Stomach (tissue), 4 donors: Measurements from ENCODE around the gene C8A.

ENCODE experiments used
- CTCF ChIP-seq, 7 experiments: fragments of 450-650 bp in 4 of 7; fragments of 200-600 bp in 3 of 7; sonication (generic) in 3 of 7; IDR thresholded peaks; one replicate each; pipeline ENCODE4 v1.5.1; 2016 to 2019; ENCODE audit warnings: antibody characterized with exemption in 7 of 7, control low read depth in 2 of 7, mild to moderate bottlenecking in 1 of 7
- EP300 ChIP-seq: sonication (generic); formaldehyde crosslinking; IDR thresholded peaks from one replicate; pipeline ENCODE4 v1.6.1; 2017; ENCODE audit warnings: antibody characterized with exemption
- POLR2A ChIP-seq, 4 donors: fragments of 450-650 bp; IDR thresholded peaks; one replicate each; pipeline ENCODE4 v1.6.1; 2016; ENCODE audit warnings: antibody characterized with exemption in 4 of 4, control low read depth in 2 of 4, mild to moderate bottlenecking in 1 of 4, moderate library complexity in 1 of 4

DNA sequence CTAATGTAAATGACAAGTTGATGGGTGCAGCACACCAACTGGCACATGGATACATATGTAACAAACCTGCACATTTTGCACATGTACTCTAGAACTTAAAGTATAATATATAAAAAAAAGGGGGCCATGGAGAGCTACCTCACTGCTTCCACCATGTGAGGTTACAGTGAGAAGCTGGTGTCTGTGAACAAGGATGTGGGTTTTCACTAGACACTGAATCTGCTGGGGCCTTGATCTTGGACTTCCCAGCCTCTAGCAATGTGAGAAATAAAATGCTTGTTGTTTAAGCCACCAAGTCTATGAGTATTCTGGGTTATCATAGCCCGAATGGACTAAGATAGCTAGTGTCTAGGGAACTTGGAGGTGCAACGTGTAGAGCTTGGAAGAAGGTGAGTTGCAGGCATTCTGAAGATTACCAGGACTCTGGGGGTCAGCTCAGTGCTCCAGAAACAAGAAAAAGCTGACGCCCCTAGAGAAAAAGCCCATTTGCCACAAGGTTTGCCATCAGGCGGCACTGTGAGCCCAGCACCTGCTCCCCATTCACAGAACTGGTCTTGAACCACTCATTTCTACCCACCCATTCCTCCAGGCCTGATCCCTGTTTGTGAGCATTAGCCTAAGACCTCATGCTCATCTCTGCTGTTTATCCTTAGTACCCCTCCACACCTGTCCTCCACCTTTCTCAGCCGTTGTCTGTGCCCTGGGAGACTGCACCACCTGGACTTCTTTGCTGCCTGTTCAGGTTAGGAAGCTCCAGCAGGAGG, 20.3 kb upstream of the C8A start:
- no peak for TF ChIP-seq CTCF (IDR thresholded peaks at IDR 0.05)
- no peak for TF ChIP-seq POLR2A (IDR thresholded peaks at IDR 0.05)
- no peak for TF ChIP-seq EP300
